Kidney glomerular epithelial cell (primary cell): ENCODE measurements around the gene AFG3L2.

Experiments used
- DNase-seq: peaks from one replicate; lab custom pipeline; 2025; lab: John Stamatoyannopoulos, UW

Gene AFG3L2

GRCh38 chr18:12324991-12325725 is 51.9 kb downstream of the AFG3L2 start:
- DNase-seq = no peak

GRCh38 chr18:12321333-12321732 is 55.7 kb downstream of the AFG3L2 start:
- no peak for DNase-seq

GRCh38 chr18:12318857-12319256 is 58.2 kb downstream of the AFG3L2 start:
- DNase-seq = no peak

GRCh38 chr18:12318334-12318697 is 58.7 kb downstream of the AFG3L2 start:
- no peak for DNase-seq

GRCh38 chr18:12317664-12318333 is 59.2 kb downstream of the AFG3L2 start:
- no peak for DNase-seq

GRCh38 chr18:12315911-12316310 is 61.1 kb downstream of the AFG3L2 start:
- no peak for DNase-seq

GRCh38 chr18:12315490-12315889 is 61.5 kb downstream of the AFG3L2 start:
- DNase-seq = no peak

GRCh38 chr18:12314591-12315305 is 62.3 kb downstream of the AFG3L2 start:
- DNase-seq = no peak

GRCh38 chr18:12313530-12314245 is 63.3 kb downstream of the AFG3L2 start:
- no peak for DNase-seq

- no peak for DNase-seq
Measured at GRCh38 chr18:12312976-12313375, 64.1 kb downstream of the AFG3L2 start.

- DNase-seq = no peak
Measured at GRCh38 chr18:12310762-12311161, 66.3 kb downstream of the AFG3L2 start.

GRCh38 chr18:12309683-12310198 is 67.3 kb downstream of the AFG3L2 start:
- DNase-seq = no peak

- peak; percentile 74 for DNase-seq
Measured at GRCh38 chr18:12308386-12309100, 68.5 kb downstream of the AFG3L2 start.

- peak; percentile 44 for DNase-seq
Measured at GRCh38 chr18:12307701-12308385, 69.2 kb downstream of the AFG3L2 start, which contains the start of gene TUBB6. Gene TUBB6, plus strand, starts transcription at chr18:12308241. Its CDS starts 52 bp downstream, at chr18:12308293.

- DNase-seq = peak; percentile 44
Measured at GRCh38 chr18:12306752-12307700, 70.0 kb downstream of the AFG3L2 start.

GRCh38 chr18:12305930-12306629 is 70.9 kb downstream of the AFG3L2 start:
- DNase-seq = no peak

GRCh38 chr18:12305211-12305610 is 71.8 kb downstream of the AFG3L2 start:
- no peak for DNase-seq

- DNase-seq = peak; percentile 45
Measured at GRCh38 chr18:12304351-12305210, 72.4 kb downstream of the AFG3L2 start.
